ENCODE measurements around the gene PICALM.
A peak's percentile ranks its signal among the peaks of the same experiment; 100 is the strongest.
"Not testable (repeated sequence)": the region's sequence is repeated elsewhere in the genome, so short reads cannot be mapped to it uniquely, and the experiment has no call there.

The PICALM gene, protein sequence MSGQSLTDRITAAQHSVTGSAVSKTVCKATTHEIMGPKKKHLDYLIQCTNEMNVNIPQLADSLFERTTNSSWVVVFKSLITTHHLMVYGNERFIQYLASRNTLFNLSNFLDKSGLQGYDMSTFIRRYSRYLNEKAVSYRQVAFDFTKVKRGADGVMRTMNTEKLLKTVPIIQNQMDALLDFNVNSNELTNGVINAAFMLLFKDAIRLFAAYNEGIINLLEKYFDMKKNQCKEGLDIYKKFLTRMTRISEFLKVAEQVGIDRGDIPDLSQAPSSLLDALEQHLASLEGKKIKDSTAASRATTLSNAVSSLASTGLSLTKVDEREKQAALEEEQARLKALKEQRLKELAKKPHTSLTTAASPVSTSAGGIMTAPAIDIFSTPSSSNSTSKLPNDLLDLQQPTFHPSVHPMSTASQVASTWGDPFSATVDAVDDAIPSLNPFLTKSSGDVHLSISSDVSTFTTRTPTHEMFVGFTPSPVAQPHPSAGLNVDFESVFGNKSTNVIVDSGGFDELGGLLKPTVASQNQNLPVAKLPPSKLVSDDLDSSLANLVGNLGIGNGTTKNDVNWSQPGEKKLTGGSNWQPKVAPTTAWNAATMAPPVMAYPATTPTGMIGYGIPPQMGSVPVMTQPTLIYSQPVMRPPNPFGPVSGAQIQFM

DNA sequence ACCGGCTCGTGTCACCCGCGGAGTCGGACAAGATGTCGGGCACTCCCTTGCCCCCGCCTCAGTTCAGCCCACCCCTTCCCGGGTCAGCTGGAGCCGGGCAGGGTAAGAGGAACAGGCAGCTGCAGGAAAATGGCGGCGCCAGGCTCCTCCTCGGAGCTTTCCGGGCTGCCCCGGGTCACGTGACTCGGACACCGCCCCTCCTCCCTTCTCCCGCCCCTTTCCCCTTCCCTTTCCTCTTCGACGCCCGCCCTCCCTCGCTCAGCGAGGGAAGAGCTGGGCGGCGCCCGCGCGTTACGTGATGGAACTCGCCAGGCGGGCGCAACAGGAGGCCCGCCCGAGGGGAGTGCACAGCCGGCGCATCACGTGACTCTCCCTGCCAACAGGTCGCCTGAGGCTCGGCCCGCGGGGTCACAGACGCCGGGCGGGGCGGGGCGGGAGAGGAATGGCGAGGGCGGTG lies at the start of gene PICALM:
TSS of gene PICALM (minus strand) at position 134 of the 457 bp plus-strand sequence. CDS start 304 bp downstream, outside the sequence.
- DNase-seq (ENCODE audit: low read depth in 2 of 2) = peak; percentile 95 to 98

DNA sequence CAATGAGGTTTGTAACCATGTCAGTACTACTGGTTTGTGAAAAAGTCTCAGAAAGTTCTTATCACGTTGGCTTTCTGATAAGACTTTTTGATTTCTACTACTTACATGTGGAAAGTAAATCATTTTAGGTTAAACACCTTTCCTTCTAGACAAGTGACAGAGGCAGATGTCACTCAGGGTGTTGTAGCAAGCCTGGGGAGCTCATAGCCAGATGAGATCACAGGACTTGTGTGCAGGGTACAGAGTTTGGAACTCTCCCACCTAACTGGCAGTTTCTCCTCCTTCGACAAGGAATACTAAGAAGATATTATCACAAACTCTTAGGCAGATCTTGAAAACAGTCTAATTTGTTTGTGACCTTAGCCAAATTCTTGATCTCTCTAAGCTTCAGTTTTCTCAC lies 49.4 kb upstream of the PICALM start:
- no peak for DNase-seq (ENCODE audit: low read depth in 2 of 2)

DNA sequence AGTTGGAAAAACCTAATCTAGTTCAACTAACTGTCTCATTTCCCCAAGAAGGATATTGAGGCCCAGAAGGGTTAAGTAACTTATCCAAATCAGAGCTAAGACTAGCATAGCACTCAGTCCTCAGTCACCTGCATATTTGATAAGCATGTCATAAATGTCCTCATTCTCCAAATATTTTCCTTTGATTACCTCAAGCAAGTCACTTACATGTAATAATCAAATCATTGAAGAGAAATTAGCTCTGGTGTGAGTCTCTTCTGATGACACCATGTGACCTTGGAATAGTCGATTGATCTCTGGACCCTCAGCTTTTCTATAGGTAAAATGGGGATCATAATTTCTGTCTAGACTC lies 48.8 kb upstream of the PICALM start:
- no peak for DNase-seq (ENCODE audit: low read depth in 2 of 2)

DNA sequence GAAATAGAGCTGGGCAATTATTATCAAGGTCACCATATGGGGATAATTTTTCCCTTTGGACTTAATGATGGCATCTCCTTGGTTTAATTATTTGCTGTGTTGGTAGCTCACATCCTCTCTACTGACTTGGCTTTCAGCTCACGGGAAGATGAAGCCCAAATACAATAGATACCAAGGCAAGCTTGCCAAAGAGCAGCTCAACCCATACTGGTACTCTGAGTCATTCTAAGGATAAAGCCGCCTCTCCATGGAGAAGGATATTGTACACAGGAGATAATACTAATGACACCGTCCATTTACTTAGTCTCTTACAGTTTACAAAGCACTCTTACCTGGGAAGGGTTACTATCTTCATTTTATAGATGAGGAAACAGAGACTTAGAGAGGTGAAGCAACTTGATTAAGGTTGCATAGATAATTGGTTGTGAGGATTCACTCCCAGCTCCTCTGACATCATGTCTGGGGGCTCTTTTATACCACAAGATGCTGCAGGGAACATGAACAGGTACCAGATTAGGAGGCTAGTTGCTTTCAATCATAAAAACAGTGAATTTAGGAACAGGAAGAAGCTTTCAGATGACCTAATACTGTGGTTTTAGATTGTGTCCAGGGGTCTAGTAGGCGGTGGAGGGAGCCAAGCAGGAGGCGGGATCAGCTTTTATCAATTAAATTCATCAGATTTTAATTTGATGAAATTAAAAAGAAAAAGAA lies 48.3 kb upstream of the PICALM start:
- DNase-seq (ENCODE audit: low read depth in 2 of 2) = no peak

DNA sequence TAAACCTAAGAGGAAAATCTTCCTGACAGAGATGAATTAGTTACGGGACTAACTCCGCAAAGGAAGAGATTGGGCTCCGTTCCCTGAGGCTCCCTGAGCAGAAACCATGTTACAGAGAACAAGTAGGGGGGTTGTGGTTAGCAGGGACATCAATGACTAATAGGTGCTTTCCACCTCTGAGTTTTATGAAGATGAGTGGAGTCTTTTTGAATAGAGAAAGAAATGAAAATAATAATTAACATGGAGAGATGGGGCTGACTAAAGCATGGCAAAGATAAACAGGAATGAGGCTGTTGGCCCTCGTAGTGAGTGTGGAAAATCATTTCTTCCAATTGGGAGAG lies 47.5 kb upstream of the PICALM start:
- DNase-seq (ENCODE audit: low read depth in 2 of 2) = no peak

DNA sequence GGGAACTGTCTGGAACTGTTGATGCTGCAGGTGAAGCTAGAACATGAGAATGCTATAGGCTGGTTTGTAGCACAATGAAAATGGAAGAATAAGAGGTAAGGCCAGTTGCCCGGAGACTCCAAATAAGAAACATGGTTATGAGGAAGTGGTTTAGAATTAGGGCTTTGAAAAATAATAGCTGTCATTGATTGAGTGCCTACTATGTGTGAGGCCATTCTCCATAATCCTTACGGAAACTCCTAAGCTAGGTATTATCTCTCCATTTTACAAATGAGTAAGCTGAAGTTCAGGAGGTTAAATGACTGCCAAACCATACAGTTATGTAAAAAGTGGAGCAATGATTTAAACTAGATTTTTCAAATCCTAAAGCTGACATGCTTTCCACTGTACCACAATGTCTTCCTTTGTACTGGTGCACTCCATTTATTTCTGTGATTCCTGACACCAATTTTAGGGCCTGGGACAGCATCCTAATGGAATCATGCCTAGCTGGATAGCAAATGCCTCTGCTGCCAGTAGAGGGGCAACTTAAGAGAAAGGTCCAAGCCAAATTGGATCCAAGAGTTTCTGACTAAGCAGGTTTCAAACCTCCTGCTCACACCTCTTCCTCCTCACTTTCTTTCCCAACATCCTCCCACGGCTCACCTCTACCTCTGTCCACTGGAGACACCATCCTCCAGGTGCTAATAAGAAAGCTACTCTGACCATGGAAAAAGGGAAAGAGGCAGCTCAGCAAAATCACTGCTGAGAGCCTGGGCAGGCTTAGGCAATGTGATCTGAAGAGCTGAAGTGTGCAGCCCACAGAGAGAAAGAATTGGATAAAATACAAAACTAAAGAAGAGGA lies 46.9 kb upstream of the PICALM start:
- DNase-seq (ENCODE audit: low read depth in 2 of 2) = no peak

DNA sequence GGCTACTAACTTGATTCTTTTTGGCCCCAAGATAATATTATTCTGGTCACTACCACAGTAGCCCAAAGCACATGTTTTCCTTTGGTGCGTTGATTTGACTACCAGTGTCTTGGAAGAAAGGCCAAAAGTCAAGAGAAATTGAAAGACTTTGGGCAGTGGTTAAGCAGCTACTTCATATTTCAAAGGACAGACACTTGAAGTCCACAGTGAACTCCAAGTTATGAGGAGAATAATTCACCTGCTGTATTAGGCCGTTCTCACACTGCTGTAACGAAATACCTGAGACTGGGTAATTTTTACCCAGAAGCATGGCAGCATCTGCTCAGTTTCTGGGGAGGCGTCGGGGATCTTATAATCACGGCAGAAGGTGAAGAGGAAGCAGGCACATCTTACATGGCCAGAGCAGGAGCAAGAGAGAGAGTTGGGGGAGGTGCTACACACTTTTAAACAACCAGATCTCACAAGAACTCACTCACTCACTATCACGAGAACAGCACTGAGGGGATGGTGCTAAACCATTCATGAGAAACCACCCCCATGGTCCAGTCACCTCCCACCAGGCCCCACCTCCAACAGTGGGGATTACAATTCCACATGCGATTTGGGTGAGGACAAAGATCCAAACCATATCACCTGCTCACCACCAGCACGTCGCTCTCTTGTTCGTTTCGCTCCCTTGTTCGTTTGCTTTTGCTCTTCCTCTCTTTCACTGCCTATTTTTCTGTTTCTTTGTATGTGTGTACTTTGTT lies 40.2 kb upstream of the PICALM start:
- no peak for DNase-seq (ENCODE audit: low read depth in 2 of 2)

DNA sequence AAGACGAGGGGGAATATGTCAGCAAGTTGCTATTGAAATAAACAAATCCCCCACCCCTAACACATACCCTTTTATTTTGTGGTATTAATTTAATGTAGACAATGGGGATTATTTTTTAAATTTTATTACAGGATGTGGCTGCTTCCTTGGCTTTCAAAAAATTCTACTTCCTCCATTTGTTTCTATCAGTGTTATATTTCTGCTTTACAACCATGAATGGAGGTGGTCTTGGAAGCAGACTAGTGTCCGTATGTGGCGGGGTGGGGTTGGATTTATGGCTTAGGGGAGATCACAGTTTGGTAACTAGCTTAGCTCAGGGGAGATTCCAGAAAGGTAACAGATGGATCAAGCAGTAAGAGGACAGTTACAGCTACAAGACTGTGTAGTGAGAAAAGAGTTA lies 39.3 kb upstream of the PICALM start:
- no peak for DNase-seq (ENCODE audit: low read depth in 2 of 2)

DNA sequence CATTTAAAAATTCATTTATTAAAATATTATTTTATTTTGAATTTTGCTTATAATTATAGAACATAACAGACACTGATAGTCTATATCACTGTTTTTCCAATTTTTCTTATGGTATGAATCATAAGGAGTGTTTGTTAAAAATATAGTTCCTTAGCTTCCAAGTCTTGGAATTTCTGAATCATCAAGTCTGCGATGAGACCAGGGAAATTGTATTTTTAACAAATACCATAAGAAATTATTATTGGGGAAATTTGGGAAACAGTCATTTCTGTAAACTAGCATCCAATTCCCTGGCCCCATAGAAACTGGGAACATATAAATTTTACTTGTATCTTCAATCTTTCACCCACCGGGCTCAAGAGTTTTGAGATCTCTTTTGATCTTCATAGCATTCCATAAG lies 38.0 kb upstream of the PICALM start:
- no peak for DNase-seq (ENCODE audit: low read depth in 2 of 2)

DNA sequence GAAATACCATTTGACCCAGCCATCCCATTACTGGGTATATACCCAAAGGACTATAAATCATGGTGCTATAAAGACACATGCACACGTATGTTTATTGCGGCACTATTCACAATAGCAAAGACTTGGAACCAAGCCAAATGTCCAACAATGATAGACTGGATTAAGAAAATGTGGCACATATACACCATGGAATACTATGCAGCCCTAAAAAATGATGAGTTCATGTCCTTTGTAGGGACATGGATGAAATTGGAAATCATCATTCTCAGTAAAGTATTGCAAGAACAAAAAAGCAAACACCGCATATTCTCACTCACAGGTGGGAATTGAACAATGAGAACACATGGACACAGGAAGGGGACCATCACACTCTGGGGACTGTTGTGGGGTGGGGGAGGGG lies 37.1 kb upstream of the PICALM start:
- not testable (repeated sequence) for DNase-seq (ENCODE audit: low read depth in 2 of 2)

DNA sequence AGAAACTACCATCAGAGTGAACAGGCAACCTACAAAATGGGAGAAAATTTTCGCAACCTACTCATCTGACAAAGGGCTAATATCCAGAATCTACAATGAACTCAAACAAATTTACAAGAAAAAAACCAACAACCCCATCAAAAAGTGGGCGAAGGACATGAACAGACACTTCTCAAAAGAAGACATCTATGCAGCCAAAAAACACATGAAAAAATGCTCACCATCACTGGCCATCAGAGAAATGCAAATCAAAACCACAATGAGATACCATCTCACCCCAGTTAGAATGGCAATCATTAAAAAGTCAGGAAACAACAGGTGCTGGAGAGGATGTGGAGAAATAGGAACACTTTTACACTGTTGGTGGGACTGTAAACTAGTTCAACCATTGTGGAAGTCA lies 36.7 kb upstream of the PICALM start:
- DNase-seq (ENCODE audit: low read depth in 2 of 2) = not testable (repeated sequence)

DNA sequence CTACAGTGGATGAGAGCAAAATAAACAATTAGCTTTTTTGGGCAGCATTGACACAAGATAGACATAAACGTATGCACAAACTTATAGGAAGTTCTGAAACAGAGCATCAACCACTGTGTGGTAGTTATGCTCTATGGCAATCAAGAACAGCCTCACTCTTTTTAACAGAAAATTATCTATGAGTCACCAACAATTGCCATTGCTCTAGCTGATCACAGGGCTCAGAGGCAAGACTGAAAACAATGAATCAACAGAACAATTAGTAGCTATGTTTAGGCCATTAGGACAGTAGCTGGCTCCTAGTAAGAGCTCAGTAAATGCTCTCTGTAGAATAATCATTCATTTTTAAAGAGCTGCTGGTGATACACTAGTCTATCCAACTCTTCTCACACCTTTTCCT lies 34.9 kb upstream of the PICALM start:
- DNase-seq (ENCODE audit: low read depth in 2 of 2) = no peak

DNA sequence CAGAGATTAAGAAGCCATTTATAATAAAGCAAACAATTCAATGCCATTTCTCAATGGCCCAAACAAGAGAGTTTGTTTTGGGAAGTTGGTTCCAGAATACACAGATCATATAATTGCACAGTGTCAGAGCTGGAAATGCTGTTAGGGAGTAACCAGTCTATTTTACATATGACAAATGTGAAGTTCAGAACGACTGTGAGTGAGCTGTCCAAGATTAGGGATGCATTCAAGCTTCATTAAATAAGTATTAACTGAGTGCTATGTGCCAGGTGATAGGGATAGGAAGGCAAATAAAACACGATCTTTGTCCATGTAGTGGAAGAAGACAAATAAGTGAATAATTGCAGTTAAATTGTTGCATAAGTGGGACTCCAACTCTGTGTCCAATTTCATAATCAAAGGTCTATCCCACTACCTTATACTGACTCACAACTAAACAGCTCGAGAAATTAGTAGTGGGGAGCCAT lies 33.1 kb upstream of the PICALM start:
- no peak for DNase-seq (ENCODE audit: low read depth in 2 of 2)

DNA sequence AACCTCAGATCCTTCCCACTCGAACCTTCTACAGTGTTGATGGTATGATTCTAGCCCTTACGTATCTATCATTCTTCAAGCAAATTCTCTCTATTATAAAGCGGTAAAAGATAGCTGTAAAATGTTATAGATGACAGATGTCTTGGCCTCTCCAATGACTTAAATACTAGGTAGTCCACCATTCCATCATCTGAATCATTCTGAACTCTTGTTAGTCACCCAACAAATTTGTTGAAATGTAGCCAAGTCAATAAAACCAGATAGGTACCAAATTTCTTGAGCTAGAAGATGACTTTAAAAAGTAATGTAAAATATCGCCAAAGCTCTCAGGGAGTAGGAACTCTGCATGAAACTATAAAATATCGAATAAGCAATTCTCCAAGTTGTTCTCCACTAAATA lies 32.6 kb upstream of the PICALM start:
- DNase-seq (ENCODE audit: low read depth in 2 of 2) = no peak

DNA sequence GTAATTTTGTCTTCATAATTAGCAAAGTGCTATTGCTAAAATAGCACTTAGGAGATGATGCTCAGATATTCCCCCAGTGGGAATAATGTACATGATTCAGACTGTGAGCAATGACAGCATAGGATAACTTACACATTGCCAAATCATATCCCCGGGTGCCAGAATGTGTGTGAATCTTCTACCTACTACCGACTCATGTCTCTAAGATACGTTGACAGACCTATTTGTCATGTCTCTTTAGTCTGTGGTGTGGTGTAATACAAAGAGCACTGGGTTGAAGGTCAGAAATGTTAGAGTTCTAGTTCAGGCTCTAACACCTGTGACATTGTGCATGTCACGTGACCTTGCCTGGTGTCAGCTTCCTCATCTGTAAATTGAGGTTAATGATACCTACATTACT lies 31.0 kb upstream of the PICALM start:
- no peak for DNase-seq (ENCODE audit: low read depth in 2 of 2)

DNA sequence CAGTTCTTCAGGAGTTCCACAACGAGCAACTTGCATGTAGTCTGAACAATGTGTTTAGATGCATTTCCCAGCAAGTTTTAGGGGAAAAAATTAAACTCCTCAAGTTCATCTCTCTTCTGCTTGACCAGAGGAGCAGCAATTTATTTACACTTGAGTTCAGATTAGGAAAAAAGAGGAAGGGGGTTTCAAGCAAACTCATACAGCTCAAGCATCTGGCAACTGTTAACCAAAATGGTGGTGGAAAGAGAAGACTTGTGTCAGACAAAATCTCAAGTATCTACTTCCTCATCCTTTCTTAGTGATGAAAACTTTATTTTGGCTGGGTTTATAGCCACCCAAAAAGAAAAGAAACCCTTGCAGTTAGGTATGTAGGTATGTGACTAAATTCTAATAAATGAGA lies 29.1 kb upstream of the PICALM start:
- no peak for DNase-seq (ENCODE audit: low read depth in 2 of 2)

DNA sequence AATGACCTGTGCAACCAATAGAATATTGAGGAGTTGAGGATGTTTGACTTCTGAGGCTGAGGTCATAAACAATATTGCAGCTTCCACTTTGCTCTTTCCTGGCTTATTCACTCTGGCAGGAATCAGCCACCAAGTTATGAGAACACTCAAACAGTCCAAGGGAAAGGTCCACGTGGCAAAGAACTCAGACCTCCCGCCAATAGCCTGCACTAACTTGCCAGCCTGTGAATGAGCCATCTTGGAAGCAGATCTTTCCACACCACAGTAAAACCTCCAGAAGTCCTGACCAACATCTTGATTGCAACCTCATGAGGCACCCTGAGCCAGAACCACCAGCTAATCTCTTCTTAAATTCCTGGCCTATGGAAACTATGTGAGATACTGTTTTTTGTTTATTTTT lies 22.7 kb upstream of the PICALM start:
- DNase-seq (ENCODE audit: low read depth in 2 of 2) = no peak

DNA sequence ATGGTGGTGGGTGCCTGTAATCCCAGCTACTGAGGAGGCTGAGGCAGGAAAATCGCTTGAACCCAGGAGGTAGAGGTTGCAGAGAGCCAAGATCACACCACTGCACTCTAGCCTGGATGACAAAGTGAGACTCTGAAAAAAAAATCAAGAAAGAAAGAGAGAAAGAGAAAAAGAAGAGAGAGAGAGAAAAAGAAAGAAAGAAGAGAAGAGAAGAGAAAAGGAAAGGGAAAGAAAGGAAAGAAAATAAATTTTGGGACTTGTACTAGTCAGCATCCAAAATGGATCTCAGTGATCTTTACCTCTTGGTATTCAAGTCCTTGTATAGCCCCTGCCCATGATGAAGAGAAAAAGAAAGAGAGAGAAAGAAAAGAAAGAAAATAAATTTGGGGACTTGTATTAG lies 22.2 kb upstream of the PICALM start:
- no peak for DNase-seq (ENCODE audit: low read depth in 2 of 2)

DNA sequence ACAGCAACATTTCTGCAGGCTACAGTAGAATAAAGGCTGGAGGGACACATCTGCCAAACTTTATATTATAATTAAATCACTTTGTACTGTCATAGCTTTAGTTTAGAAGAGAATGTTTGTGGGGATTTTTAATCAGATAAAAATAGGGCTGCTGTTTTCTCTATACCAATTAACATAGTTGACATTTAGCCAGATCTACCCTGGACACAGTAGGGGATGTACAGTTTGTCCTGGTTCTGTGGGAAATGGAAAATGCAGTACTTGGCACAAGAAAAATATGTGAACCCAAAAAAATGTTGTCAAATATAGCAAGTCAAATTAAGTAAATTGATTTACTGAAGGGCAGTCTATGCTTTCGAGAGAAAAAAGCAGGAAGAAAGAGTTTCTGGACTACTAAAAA lies 20.8 kb upstream of the PICALM start:
- no peak for DNase-seq (ENCODE audit: low read depth in 2 of 2)

DNA sequence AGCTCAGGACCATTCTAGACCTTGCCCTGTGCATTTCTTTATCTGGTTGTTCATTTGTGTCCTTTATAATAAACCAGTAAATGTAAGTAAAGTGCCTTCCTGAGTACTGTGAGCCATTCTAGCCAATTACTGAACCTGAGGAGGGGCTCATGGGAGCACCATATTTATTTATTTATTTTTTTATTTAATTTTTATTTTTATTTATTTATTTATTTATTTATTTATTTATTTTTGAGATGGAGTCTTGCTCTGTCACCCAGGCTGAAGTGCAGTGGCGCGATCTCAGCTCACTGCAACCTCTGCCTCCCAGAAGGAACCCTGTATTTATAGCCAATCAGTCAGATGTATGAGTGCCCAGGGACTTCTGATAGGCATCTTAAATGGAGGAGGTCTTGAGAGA lies 18.8 kb upstream of the PICALM start:
- not testable (repeated sequence) for DNase-seq (ENCODE audit: low read depth in 2 of 2)

DNA sequence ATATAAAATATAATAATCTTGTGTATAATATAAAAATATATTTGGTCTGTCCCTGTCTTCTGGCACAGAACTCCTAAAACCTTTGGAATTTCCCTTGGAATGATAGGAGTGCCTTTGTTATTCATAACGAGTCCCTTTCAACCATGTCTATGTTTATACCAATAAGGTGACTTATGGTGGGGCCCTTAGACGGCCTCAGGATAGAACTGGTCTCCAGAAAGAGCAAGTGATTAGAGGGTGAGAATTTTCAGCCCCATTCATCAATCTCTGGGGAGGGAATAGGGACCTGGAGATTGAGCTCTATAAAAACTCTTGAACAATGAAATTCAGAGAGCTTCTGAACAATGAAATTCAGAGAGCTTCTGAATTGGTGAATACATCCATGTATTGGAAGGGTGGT lies 18.4 kb upstream of the PICALM start:
- no peak for DNase-seq (ENCODE audit: low read depth in 2 of 2)

Data from stimulated activated CD4-positive, alpha-beta T cell treated with anti-CD3 and anti-CD28 coated beads, Interleukin-15, amount 100 ng/mL, for 48 hours (primary cell).